ENCODE data around the gene BAD. TPM values are rescaled to one million over a fixed set of nuclear protein-coding genes. Genes with fewer than 3 reads are reported as not detected.
A peak's percentile ranks its signal among the peaks of the same experiment; 100 is the strongest.

BAD gene
- total and polyA plus RNA-seq, 10 donors = 27.0 to 67.3 (median 40.4) TPM

DNA sequence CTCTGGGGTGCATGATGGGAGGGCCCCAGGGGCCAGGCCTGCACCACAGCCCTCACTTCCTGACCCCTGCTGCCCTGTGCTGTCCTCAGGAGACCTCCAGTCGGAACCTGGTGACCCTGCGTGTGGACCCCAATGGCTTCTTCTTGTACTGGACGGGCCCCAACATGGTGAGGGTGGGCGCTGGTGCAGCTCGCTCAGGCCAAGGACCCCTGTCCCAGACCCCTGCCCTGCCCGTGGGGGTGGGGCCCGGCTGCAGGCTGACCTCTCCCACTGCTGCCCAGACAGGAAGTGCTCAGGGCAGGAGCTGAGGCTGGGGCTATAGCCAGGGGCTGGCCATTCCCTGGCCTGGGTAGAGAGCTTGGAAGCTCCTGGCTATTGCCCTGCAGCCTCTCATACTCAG, 30.1 kb downstream of the BAD start:
- intact Hi-C loops (cut with DNase I; ENCODE audit: low total_unique reads) = no loop called here
- Histone ChIP-seq H3K4me3 (no peak overlapping the region), H3K9me3 (no peaks in the 10 kb centered on the region), H3K36me3 (peaks cover 0 to 53% (median 31%) of the 10 kb centered on the region in 6 donors), H3K4me1 (peaks cover 9 to 58% (median 37%) of the 10 kb centered on the region in 6 donors), H3K27ac (no peak overlapping the region), H3K27me3 (replicated peaks in 1 of 7) (no peaks in the 10 kb centered on the region)
- 66 to 90% (median 85%) methylated on average over 4 to 7 of the region's 7 CpGs for WGBS, 5 donors
- DNase-seq = no peak
- TF ChIP-seq POLR2AphosphoS5 (IDR thresholded peaks at IDR 0.05) (no peak), POLR2A (IDR thresholded peaks at IDR 0.05) (no peak), CTCF (IDR thresholded peaks at IDR 0.05 in 8 of 11, conservative IDR thresholded peaks at IDR 0.05 in 3 of 11) (no peak)

GRCh38 chr11:64253481-64253880, 31.0 kb downstream of the BAD start:
- DNase-seq = no peak
- Histone ChIP-seq H3K9me3 (no peaks in the 10 kb centered on the region), H3K4me3 (no peak overlapping the region), H3K27ac (peak overlapping the region in 1 of 8 donors; percentile 9), H3K4me1 (peaks cover 9 to 59% (median 37%) of the 10 kb centered on the region in 6 donors), H3K27me3 (replicated peaks in 1 of 7) (no peaks in the 10 kb centered on the region), H3K36me3 (peaks cover 0 to 44% (median 23%) of the 10 kb centered on the region in 6 donors)
- intact Hi-C loops (cut with DNase I; ENCODE audit: low total_unique reads) = no loop called here
- no peak for TF ChIP-seq POLR2A (IDR thresholded peaks at IDR 0.05)
- TF ChIP-seq CTCF (IDR thresholded peaks at IDR 0.05 in 8 of 11, conservative IDR thresholded peaks at IDR 0.05 in 3 of 11) = no peak
- TF ChIP-seq POLR2AphosphoS5 (IDR thresholded peaks at IDR 0.05) = no peak
- 37 to 77% (median 65%) methylated on average over 5 of the region's 5 CpGs for WGBS, 5 donors

DNA sequence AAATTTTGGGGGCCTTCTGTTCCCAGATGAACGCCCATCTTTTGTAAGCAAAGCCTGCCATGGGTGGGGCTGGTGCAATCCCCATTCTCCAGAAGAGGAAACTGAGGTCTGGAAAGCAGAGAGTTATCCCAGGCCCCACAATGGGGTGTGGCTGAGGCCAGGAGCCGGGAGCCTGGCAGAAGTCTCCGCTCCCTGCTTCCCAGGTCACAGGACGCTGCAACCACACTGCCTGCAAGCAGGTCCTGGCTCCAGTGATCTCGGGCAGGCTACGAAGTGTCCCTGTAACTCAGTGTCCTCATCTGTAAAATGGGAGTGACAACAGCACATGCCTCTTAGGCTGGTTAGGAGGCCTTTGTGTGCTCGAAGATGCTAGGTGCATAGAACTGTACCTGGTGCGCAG, 31.4 kb downstream of the BAD start:
- Histone ChIP-seq H3K27me3 (replicated peaks in 1 of 7) (no peaks in the 10 kb centered on the region), H3K4me3 (peak overlapping the region in 3 of 8 donors; percentile 84 to 96 (median 94)), H3K27ac (peak overlapping the region in 1 of 8 donors; percentile 85), H3K9me3 (no peaks in the 10 kb centered on the region), H3K4me1 (peaks cover 9 to 63% (median 38%) of the 10 kb centered on the region in 6 donors), H3K36me3 (peaks cover 0 to 40% (median 19%) of the 10 kb centered on the region in 6 donors)
- TF ChIP-seq CTCF (IDR thresholded peaks at IDR 0.05 in 8 of 11, conservative IDR thresholded peaks at IDR 0.05 in 3 of 11) = no peak
- TF ChIP-seq POLR2AphosphoS5 (IDR thresholded peaks at IDR 0.05) = no peak
- TF ChIP-seq POLR2A (IDR thresholded peaks at IDR 0.05) = no peak
- 79 to 88% (median 84%) methylated on average over 3 to 8 of the region's 8 CpGs for WGBS, 5 donors
- DNase-seq = no peak
- intact Hi-C loops (cut with DNase I; ENCODE audit: low total_unique reads) = no loop called here

- Histone ChIP-seq H3K27me3 (replicated peaks in 1 of 7) (no peaks in the 10 kb centered on the region), H3K4me1 (peaks cover 9 to 71% (median 45%) of the 10 kb centered on the region in 6 donors), H3K4me3 (peak overlapping the region; percentile 62 to 96 (median 80)), H3K9me3 (no peaks in the 10 kb centered on the region), H3K27ac (peak overlapping the region in 5 of 8 donors; percentile 64 to 85 (median 82)), H3K36me3 (peaks cover 0 to 32% (median 19%) of the 10 kb centered on the region in 6 donors)
- no peak for DNase-seq
- intact Hi-C loops (cut with DNase I; ENCODE audit: low total_unique reads) = no loop called here
- WGBS, 5 donors = 5 to 6% (median 6%) methylated on average over 23 of the region's 23 CpGs
- TF ChIP-seq POLR2AphosphoS5 (IDR thresholded peaks at IDR 0.05) = peak in 1 of 3 donors; percentile 19
- TF ChIP-seq CTCF (IDR thresholded peaks at IDR 0.05 in 8 of 11, conservative IDR thresholded peaks at IDR 0.05 in 3 of 11) = peak in 5 of 11 experiments; percentile 23 to 45 (median 34)
- TF ChIP-seq POLR2A (IDR thresholded peaks at IDR 0.05) = no peak
These were observed 32.2 kb downstream of the BAD start for GRCh38 chr11:64252003-64252872.

Measured in spleen (tissue), 11 donors.